ENCODE data around the gene PF4V1.

- TF ChIP-seq RFX3 (CRISPR knock-in tag; IDR thresholded peaks at IDR 0.05) (no peak), GPBP1L1 (CRISPR knock-in tag; IDR thresholded peaks at IDR 0.05) (no peak), BHLHE40 (IDR thresholded peaks at IDR 0.05; ENCODE audit: low read length) (no peak), POLR2AphosphoS5 (IDR thresholded peaks at IDR 0.05; ENCODE audit: low read depth, low read length) (no peak), TFAP4 (IDR thresholded peaks at IDR 0.05; ENCODE audit: borderline replicate concordance, low read depth) (no peak), EP300 (IDR thresholded peaks at IDR 0.05; ENCODE audit: low read depth in 2 of 2, low read length in 2 of 2) (no peak), EP300 (CRISPR knock-in tag; IDR thresholded peaks at IDR 0.05; ENCODE audit: borderline replicate concordance) (no peak), PRDM15 (CRISPR knock-in tag; IDR thresholded peaks at IDR 0.05) (no peak), GABPB1 (CRISPR knock-in tag; IDR thresholded peaks at IDR 0.05) (no peak), ZBTB39 (CRISPR knock-in tag; IDR thresholded peaks at IDR 0.05) (no peak), ZFP41 (CRISPR knock-in tag; IDR thresholded peaks at IDR 0.05; ENCODE audit: borderline replicate concordance) (no peak)
- TF ChIP-seq, protein P1, sequence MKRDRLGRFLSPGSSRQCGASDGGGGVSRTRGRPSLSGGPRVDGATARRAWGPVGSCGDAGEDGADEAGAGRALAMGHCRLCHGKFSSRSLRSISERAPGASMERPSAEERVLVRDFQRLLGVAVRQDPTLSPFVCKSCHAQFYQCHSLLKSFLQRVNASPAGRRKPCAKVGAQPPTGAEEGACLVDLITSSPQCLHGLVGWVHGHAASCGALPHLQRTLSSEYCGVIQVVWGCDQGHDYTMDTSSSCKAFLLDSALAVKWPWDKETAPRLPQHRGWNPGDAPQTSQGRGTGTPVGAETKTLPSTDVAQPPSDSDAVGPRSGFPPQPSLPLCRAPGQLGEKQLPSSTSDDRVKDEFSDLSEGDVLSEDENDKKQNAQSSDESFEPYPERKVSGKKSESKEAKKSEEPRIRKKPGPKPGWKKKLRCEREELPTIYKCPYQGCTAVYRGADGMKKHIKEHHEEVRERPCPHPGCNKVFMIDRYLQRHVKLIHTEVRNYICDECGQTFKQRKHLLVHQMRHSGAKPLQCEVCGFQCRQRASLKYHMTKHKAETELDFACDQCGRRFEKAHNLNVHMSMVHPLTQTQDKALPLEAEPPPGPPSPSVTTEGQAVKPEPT (CRISPR knock-in tag; IDR thresholded peaks at IDR 0.05; ENCODE audit: low read depth): no peak
Observed at GRCh38 chr4:73896416-73896815, 43.3 kb downstream of the PF4V1 start.
